Progenitor cell of endocrine pancreas (in vitro differentiated cells): ENCODE data around the gene ABI1. TPM values are rescaled to one million over a fixed set of nuclear protein-coding genes. Genes with fewer than 3 reads are reported as not detected.

Experiments
- DNase-seq: peaks from one replicate; pipeline ENCODE4 v3.0.0; 2021; ENCODE audit warnings: low spot score; ENCODE audit not compliant: unreplicated experiment
- H3K27ac Mint-ChIP-seq: 2 replicates; pipeline ENCODE4 v1.8.0; 2021; ENCODE audit warnings: mild to moderate bottlenecking, moderate library complexity, mixed read lengths
- H3K27me3 Mint-ChIP-seq: 2 replicates; pipeline ENCODE4 v1.8.0; 2021; ENCODE audit warnings: mixed read lengths
- H3K36me3 Mint-ChIP-seq: 2 replicates; pipeline ENCODE4 v1.8.0; 2022; ENCODE audit warnings: mixed read lengths; ENCODE audit not compliant: insufficient read depth
- H3K4me1 Mint-ChIP-seq: 2 replicates; pipeline ENCODE4 v1.8.0; 2021; ENCODE audit warnings: low read depth, mixed read lengths
- H3K4me3 Mint-ChIP-seq: 2 replicates; pipeline ENCODE4 v1.8.0; 2021; ENCODE audit warnings: low read depth, mild to moderate bottlenecking, moderate library complexity, mixed read lengths
- H3K9me3 Mint-ChIP-seq: 2 replicates; pipeline ENCODE4 v1.8.0; 2021; ENCODE audit warnings: low read depth, mixed read lengths
- CTCF ChIP-seq: fragments of 200-600 bp; sonication (generic); IDR thresholded peaks from one replicate; pipeline ENCODE4 v1.5.0; 2021; ENCODE audit warnings: antibody characterized with exemption, mild to moderate bottlenecking; ENCODE audit not compliant: unreplicated experiment
- total RNA-seq: library from RNA; stranded (reverse); gene quantifications from 2 replicates; pipeline ENCODE4 v1.2.1, GENCODE V29; 2021

The ABI1 gene
- total RNA-seq, 1 donor from 2014 or later: 48.2 TPM

GRCh38 chr10:26781797-26782196 is 79.0 kb downstream of the ABI1 start:
- Mint-ChIP-seq H3K9me3 (no peaks in the 10 kb centered on the region), H3K36me3 (no peaks in the 10 kb centered on the region), H3K4me3 (no peak overlapping the region), H3K27me3 (no peaks in the 10 kb centered on the region), H3K27ac (no peak overlapping the region), H3K4me1 (peaks cover 6% of the 10 kb centered on the region)
- no peak for DNase-seq
- no peak for TF ChIP-seq CTCF

- Mint-ChIP-seq H3K27ac (no peak overlapping the region), H3K9me3 (no peaks in the 10 kb centered on the region), H3K4me3 (no peak overlapping the region), H3K36me3 (no peaks in the 10 kb centered on the region), H3K4me1 (peaks cover 6% of the 10 kb centered on the region), H3K27me3 (no peaks in the 10 kb centered on the region)
- TF ChIP-seq CTCF: no peak
- DNase-seq: no peak
Observed at GRCh38 chr10:26780793-26781601, 79.8 kb downstream of the ABI1 start.

- no peaks in the 10 kb centered on the region for H3K36me3 Mint-ChIP-seq
- H3K9me3 Mint-ChIP-seq: no peaks in the 10 kb centered on the region
- H3K27me3 Mint-ChIP-seq: no peaks in the 10 kb centered on the region
- TF ChIP-seq CTCF: no peak
- H3K4me1 Mint-ChIP-seq: peaks cover 6% of the 10 kb centered on the region
- H3K27ac Mint-ChIP-seq: no peak overlapping the region
- H3K4me3 Mint-ChIP-seq: no peak overlapping the region
- no peak for DNase-seq
Observed at GRCh38 chr10:26780106-26780792, 80.5 kb downstream of the ABI1 start.

GRCh38 chr10:26779176-26779860 is 81.4 kb downstream of the ABI1 start:
- H3K27me3 Mint-ChIP-seq: no peaks in the 10 kb centered on the region
- no peak for TF ChIP-seq CTCF
- H3K27ac Mint-ChIP-seq: no peak overlapping the region
- peaks cover 6% of the 10 kb centered on the region for H3K4me1 Mint-ChIP-seq
- H3K4me3 Mint-ChIP-seq: no peak overlapping the region
- H3K36me3 Mint-ChIP-seq: no peaks in the 10 kb centered on the region
- H3K9me3 Mint-ChIP-seq: no peaks in the 10 kb centered on the region
- DNase-seq: no peak

GRCh38 chr10:26777686-26778085 is 83.1 kb downstream of the ABI1 start:
- DNase-seq: no peak
- Mint-ChIP-seq H3K4me3 (no peak overlapping the region), H3K27ac (peak overlapping the region; percentile 36), H3K4me1 (peaks cover 8% of the 10 kb centered on the region), H3K27me3 (no peaks in the 10 kb centered on the region), H3K9me3 (no peaks in the 10 kb centered on the region), H3K36me3 (no peaks in the 10 kb centered on the region)
- TF ChIP-seq CTCF: no peak
